ENCODE results near the gene USP43.

Gene USP43

GRCh38 chr17:9622961-9623360, 22.4 kb upstream of the USP43 start:
- H3K27ac ChIP-seq (ENCODE audit: low read length), result no peak overlapping the region
- H3K4me1 ChIP-seq (ENCODE audit: low read length), result no peaks in the 10 kb centered on the region
- no peak overlapping the region for H3K9ac ChIP-seq (ENCODE audit: low read length)
- no peak overlapping the region for H3K4me2 ChIP-seq (ENCODE audit: low read length)
- no peak overlapping the region for H3K4me3 ChIP-seq (ENCODE audit: low read length)
- H3K36me3 ChIP-seq (replicated peaks; ENCODE audit: low read depth, low read length), result no peaks in the 10 kb centered on the region
- no peaks in the 10 kb centered on the region for H3K9me3 ChIP-seq (ENCODE audit: insufficient read depth, low read length)
- TF ChIP-seq EZH2phosphoT487 (IDR thresholded peaks at IDR 0.05; ENCODE audit: low read depth) (no peak), CTCF (IDR thresholded peaks at IDR 0.05; ENCODE audit: low read depth, low read length) (no peak)
- no peaks in the 10 kb centered on the region for H4K20me1 ChIP-seq (ENCODE audit: insufficient read depth, low read length)
- no peaks in the 10 kb centered on the region for H3K27me3 ChIP-seq (ENCODE audit: low read depth, low read length)
- H3K79me2 ChIP-seq (ENCODE audit: low read length), result no peaks in the 10 kb centered on the region
- no peak overlapping the region for H2AFZ ChIP-seq (ENCODE audit: low read depth, low read length)

- Histone ChIP-seq H3K27me3 (ENCODE audit: low read depth, low read length) (no peaks in the 10 kb centered on the region), H2AFZ (ENCODE audit: low read depth, low read length) (no peak overlapping the region), H3K79me2 (ENCODE audit: low read length) (no peaks in the 10 kb centered on the region), H3K9me3 (ENCODE audit: insufficient read depth, low read length) (no peaks in the 10 kb centered on the region), H3K36me3 (replicated peaks; ENCODE audit: low read depth, low read length) (no peaks in the 10 kb centered on the region), H3K4me2 (ENCODE audit: low read length) (no peak overlapping the region), H3K9ac (ENCODE audit: low read length) (no peak overlapping the region), H3K4me3 (ENCODE audit: low read length) (no peak overlapping the region), H3K27ac (ENCODE audit: low read length) (no peak overlapping the region), H3K4me1 (ENCODE audit: low read length) (no peaks in the 10 kb centered on the region), H4K20me1 (ENCODE audit: insufficient read depth, low read length) (no peaks in the 10 kb centered on the region)
- no peak for TF ChIP-seq EZH2phosphoT487 (IDR thresholded peaks at IDR 0.05; ENCODE audit: low read depth)
- TF ChIP-seq CTCF (IDR thresholded peaks at IDR 0.05; ENCODE audit: low read depth, low read length), result no peak
Observed at GRCh38 chr17:9628509-9628908, 16.8 kb upstream of the USP43 start.

- no peak overlapping the region for H2AFZ ChIP-seq (ENCODE audit: low read depth, low read length)
- H3K9me3 ChIP-seq (ENCODE audit: insufficient read depth, low read length), result no peaks in the 10 kb centered on the region
Observed at GRCh38 chr17:9632741-9633140, 12.6 kb upstream of the USP43 start.

GRCh38 chr17:9635340-9635739, 10.0 kb upstream of the USP43 start:
- no peaks in the 10 kb centered on the region for H3K4me1 ChIP-seq (ENCODE audit: low read length)
- no peaks in the 10 kb centered on the region for H3K79me2 ChIP-seq (ENCODE audit: low read length)
- TF ChIP-seq CTCF (IDR thresholded peaks at IDR 0.05; ENCODE audit: low read depth, low read length) (no peak), EZH2phosphoT487 (IDR thresholded peaks at IDR 0.05; ENCODE audit: low read depth) (no peak)

More at GRCh38 chr17:9632741-9633140, 12.6 kb upstream of the USP43 start:
- TF ChIP-seq EZH2phosphoT487 (IDR thresholded peaks at IDR 0.05; ENCODE audit: low read depth) (no peak), CTCF (IDR thresholded peaks at IDR 0.05; ENCODE audit: low read depth, low read length) (no peak)
- Histone ChIP-seq H3K27ac (ENCODE audit: low read length) (no peak overlapping the region), H3K4me1 (ENCODE audit: low read length) (no peaks in the 10 kb centered on the region), H4K20me1 (ENCODE audit: insufficient read depth, low read length) (no peaks in the 10 kb centered on the region), H3K4me2 (ENCODE audit: low read length) (no peak overlapping the region), H3K9ac (ENCODE audit: low read length) (no peak overlapping the region), H3K4me3 (ENCODE audit: low read length) (no peak overlapping the region), H3K36me3 (replicated peaks; ENCODE audit: low read depth, low read length) (no peaks in the 10 kb centered on the region), H3K27me3 (ENCODE audit: low read depth, low read length) (no peaks in the 10 kb centered on the region), H3K79me2 (ENCODE audit: low read length) (no peaks in the 10 kb centered on the region)

More at GRCh38 chr17:9635340-9635739, 10.0 kb upstream of the USP43 start:
- H3K4me2 ChIP-seq (ENCODE audit: low read length), result no peak overlapping the region
- H3K4me3 ChIP-seq (ENCODE audit: low read length), result no peak overlapping the region
- H4K20me1 ChIP-seq (ENCODE audit: insufficient read depth, low read length), result no peaks in the 10 kb centered on the region
- H3K27ac ChIP-seq (ENCODE audit: low read length), result no peak overlapping the region
- no peaks in the 10 kb centered on the region for H3K27me3 ChIP-seq (ENCODE audit: low read depth, low read length)
- no peaks in the 10 kb centered on the region for H3K9me3 ChIP-seq (ENCODE audit: insufficient read depth, low read length)
- no peaks in the 10 kb centered on the region for H3K36me3 ChIP-seq (replicated peaks; ENCODE audit: low read depth, low read length)
- H3K9ac ChIP-seq (ENCODE audit: low read length), result no peak overlapping the region
- no peak overlapping the region for H2AFZ ChIP-seq (ENCODE audit: low read depth, low read length)

Data from OCI-LY3 (cell line).